ENCODE measurements around the gene MTMR8.

Gene MTMR8

DNA sequence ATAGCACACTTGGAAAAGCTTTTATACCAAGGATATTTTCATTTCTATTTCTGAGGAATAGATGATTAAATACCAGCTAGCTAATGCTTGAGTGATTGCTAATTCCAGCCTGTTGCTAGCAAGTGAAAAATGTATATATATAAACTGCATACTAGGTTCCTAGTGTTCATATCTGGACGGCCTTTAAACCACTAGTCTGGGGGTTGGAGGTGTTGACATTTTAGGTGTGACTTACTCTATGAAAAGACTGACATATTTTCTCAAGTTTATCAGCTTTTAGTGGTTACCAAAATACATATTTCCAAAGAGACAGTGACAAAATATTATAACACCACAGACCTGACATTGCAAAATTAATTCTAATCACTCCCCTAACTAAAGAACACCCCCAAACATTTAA lies 44.7 kb downstream of the MTMR8 start:
- no peak for DNase-seq (ENCODE audit: extremely low read depth, low read depth)
- TF ChIP-seq, protein P1, sequence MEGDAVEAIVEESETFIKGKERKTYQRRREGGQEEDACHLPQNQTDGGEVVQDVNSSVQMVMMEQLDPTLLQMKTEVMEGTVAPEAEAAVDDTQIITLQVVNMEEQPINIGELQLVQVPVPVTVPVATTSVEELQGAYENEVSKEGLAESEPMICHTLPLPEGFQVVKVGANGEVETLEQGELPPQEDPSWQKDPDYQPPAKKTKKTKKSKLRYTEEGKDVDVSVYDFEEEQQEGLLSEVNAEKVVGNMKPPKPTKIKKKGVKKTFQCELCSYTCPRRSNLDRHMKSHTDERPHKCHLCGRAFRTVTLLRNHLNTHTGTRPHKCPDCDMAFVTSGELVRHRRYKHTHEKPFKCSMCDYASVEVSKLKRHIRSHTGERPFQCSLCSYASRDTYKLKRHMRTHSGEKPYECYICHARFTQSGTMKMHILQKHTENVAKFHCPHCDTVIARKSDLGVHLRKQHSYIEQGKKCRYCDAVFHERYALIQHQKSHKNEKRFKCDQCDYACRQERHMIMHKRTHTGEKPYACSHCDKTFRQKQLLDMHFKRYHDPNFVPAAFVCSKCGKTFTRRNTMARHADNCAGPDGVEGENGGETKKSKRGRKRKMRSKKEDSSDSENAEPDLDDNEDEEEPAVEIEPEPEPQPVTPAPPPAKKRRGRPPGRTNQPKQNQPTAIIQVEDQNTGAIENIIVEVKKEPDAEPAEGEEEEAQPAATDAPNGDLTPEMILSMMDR (IDR thresholded peaks at IDR 0.05; ENCODE audit: low read depth, low read length) = no peak

DNA sequence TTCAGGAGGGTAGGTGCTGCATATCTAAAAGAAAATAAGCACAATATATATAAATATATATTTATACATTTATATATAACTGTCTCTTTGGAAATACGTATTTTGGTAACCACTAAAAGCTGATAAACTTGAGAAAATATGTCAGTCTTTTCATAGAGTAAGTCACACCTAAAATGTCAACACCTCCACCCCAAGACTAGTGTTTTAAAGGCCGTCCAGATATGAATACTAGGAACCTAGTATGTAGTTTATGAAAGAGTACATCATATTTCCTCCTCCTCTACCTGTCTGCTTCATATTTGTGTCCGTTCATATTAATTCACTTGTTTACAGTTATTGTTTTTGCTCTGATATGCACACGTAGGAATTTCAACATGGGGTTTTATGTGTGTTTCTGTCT lies 45.2 kb downstream of the MTMR8 start:
- no peak for DNase-seq (ENCODE audit: extremely low read depth, low read depth)

DNA sequence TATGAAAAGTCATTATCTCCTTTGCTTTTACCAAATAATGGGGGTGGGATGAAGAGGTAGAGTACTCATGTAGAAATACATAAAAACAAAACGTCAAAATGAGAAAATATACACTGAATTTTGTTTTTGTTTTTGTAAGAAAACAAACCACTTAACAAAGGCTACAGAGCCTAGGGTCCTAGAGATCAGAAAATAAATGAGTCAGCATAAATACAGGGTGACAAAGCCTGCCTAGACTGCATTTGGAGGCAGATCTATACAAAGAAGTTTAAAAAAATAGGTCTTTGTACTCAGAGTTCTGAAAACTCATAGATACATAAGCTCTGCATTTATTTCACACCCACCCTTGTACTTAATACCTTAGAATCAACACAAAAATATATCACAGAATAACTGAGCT lies 52.4 kb downstream of the MTMR8 start:
- TF ChIP-seq, protein P1 (IDR thresholded peaks at IDR 0.05; ENCODE audit: low read depth, low read length) = no peak
- no peak for DNase-seq (ENCODE audit: extremely low read depth, low read depth)

More for the DNA sequence above, 45.2 kb downstream of the MTMR8 start:
- TF ChIP-seq, protein P1 (IDR thresholded peaks at IDR 0.05; ENCODE audit: low read depth, low read length) = no peak

DNA sequence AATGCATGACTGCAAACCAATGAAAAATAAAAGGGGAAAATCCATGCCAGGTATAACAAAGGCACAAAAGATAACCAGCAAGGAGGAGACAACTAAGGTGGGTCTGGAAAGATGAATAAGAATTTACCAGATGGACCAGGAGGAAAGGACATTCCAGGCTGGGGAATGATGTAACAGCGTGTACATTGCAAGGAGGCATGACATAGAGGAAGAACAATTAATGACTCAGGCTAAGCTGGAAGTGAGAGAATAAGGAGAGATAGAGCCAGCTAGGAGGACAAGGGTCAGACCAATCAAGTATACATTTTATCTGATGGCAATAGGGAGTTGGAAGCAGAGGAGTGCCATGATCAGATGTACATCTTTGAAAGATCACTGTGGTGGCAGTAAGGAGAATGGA lies 57.0 kb downstream of the MTMR8 start:
- no peak for DNase-seq (ENCODE audit: extremely low read depth, low read depth)
- TF ChIP-seq, protein P1 (IDR thresholded peaks at IDR 0.05; ENCODE audit: low read depth, low read length) = no peak

DNA sequence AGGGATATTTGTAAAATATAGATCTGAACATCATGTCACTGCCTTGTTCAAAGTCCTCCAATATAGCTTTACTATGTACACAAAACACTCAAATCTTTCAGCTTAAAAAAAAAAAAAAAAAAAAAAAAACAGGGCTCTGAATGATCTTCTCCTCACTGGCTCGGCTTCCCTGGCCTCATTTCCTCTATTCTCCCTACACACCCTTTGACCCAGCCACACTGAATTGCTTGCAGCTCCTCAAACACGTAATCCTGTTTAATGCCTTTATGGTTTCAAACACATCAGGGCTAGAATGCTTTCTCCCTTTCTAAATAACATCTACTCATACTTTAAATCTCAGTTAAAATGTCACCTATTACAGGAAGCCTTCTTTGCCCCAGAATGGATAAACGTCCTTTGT lies 60.8 kb downstream of the MTMR8 start:
- TF ChIP-seq, protein P1 (IDR thresholded peaks at IDR 0.05; ENCODE audit: low read depth, low read length) = no peak
- no peak for DNase-seq (ENCODE audit: extremely low read depth, low read depth)

DNA sequence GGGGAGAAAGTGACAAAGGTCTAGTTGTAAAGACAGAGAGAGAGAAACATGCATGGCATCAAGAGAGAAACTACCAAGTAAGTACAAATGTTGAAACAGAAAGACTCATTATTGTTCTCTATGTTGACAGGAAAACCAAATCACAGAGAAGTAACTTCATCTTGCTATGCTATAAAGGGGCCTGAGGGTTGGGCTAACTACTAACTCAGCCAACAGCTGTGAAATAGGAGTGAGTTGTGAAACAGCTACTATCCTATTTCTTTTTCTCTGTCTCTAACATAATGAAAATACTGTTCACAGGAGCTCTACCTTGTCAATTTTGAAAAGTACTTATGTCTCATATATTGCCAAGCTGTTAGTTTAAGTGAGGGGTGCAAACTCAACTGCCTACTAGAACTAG lies 65.0 kb downstream of the MTMR8 start:
- no peak for DNase-seq (ENCODE audit: extremely low read depth, low read depth)
- TF ChIP-seq, protein P1 (IDR thresholded peaks at IDR 0.05; ENCODE audit: low read depth, low read length) = no peak

DNA sequence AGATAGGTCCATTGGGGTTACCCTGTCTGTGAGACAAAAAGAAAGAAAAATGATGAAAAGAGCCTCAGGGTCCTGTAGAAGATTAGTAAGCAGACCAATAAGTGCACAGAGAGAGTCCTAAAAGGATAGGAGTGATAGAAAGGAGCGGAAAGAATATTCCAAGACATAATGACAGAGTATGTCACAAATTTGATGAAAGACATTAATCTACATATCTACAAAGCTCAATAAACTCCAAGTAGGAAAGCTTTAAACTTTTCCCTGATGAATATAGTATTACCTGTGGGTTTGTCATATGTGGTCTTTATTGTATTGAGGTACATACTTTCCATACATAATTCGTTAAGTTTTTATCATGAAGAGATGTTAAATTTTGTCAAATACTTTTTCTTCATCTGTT lies 73.7 kb downstream of the MTMR8 start:
- TF ChIP-seq, protein P1 (IDR thresholded peaks at IDR 0.05; ENCODE audit: low read depth, low read length) = no peak
- DNase-seq (ENCODE audit: extremely low read depth, low read depth) = no peak
